IMR-90 (cell line): ENCODE results near the gene RGL1. TPM values are rescaled to one million over a fixed set of nuclear protein-coding genes. Genes with fewer than 3 reads are reported as not detected.

Experiments used
- ATAC-seq: fragments of 200-7000 bp; cut with Tn5 transposase; 2 replicates; pipeline ENCODE4 v1.9.1; 2020; ENCODE audit warnings: low read depth, mild to moderate bottlenecking, moderate library complexity
- BruUV-seq: library from RNA; stranded (reverse); fragments of 400-500 nt; replicated peaks from 2 replicates; lab custom pipeline; 2021; lab: Mats Ljungman, UMichigan
- CTCF ChIA-PET: fragments of 300-600 bp; formaldehyde crosslinking; extraction: SDS; loops from one replicate; lab custom pipeline; 2021; ENCODE audit warnings: antibody characterized with exemption; lab: Yijun Ruan, JAX
- POLR2A ChIA-PET: fragments of 300-600 bp; sonication (Branson Sonifier 250); formaldehyde crosslinking; loops from one replicate; lab custom pipeline; 2022; ENCODE audit warnings: antibody characterized with exemption; ENCODE audit not compliant: unreplicated experiment; lab: Charles Lee
- DNase-seq: peaks from one replicate; pipeline ENCODE4 v3.0.0; 2013
- H2AFZ ChIP-seq: replicated peaks from 2 replicates; pipeline ENCODE3; 2013; ENCODE audit warnings: low read length, mild to moderate bottlenecking; ENCODE audit not compliant: poor library complexity
- H2AK5ac ChIP-seq: 2 replicates; pipeline ENCODE4 v1.6.1; 2013; ENCODE audit warnings: low read depth, low read length, inconsistent platforms
- H2AK9ac ChIP-seq: replicated peaks from 2 replicates; pipeline ENCODE3; 2013; ENCODE audit warnings: mild to moderate bottlenecking, low read depth, low read length, moderate library complexity; ENCODE audit not compliant: poor library complexity
- H2BK120ac ChIP-seq: 2 replicates; pipeline ENCODE4 v1.6.1; 2013; ENCODE audit warnings: low read depth, low read length, inconsistent platforms
- H2BK15ac ChIP-seq: 3 replicates; pipeline ENCODE4 v1.6.1; 2013; ENCODE audit warnings: low read depth, low read length, inconsistent platforms
- H2BK20ac ChIP-seq: 2 replicates; pipeline ENCODE4 v1.6.1; 2013; ENCODE audit warnings: low read depth, mild to moderate bottlenecking, inconsistent platforms, low read length, moderate library complexity
- H2BK5ac ChIP-seq: 2 replicates; pipeline ENCODE4 v1.6.1; 2013; ENCODE audit warnings: mild to moderate bottlenecking, low read depth, low read length, inconsistent platforms; ENCODE audit not compliant: poor library complexity, severe bottlenecking
- H3K14ac ChIP-seq: replicated peaks from 2 replicates; pipeline ENCODE4 v1.6.1; 2013; ENCODE audit warnings: low read depth, low read length, inconsistent platforms
- H3K18ac ChIP-seq: 2 replicates; pipeline ENCODE4 v1.6.1; 2013; ENCODE audit warnings: low read depth, low read length, control low read depth
- H3K23ac ChIP-seq: 2 replicates; pipeline ENCODE4 v1.6.1; 2013; ENCODE audit warnings: low read depth, low read length, inconsistent platforms
- H3K27ac ChIP-seq: 2 replicates; pipeline ENCODE4 v1.5.1; 2013; ENCODE audit warnings: mild to moderate bottlenecking, control low read depth, low read length; ENCODE audit not compliant: insufficient read depth
- H3K27me3 ChIP-seq: 2 replicates; pipeline ENCODE4 v1.6.1; 2013; ENCODE audit warnings: low read length; ENCODE audit not compliant: control insufficient read depth, insufficient read depth
- H3K36me3 ChIP-seq: 2 replicates; pipeline ENCODE4 v1.6.1; 2013; ENCODE audit warnings: low read length, mixed read lengths; ENCODE audit not compliant: control insufficient read depth, insufficient read depth
- H3K4ac ChIP-seq: 2 replicates; pipeline ENCODE4 v1.6.1; 2013; ENCODE audit warnings: low read depth, low read length, inconsistent platforms
- H3K4me1 ChIP-seq: 2 replicates; pipeline ENCODE4 v1.6.1; 2013; ENCODE audit warnings: low read length, mixed read lengths; ENCODE audit not compliant: control insufficient read depth, insufficient read depth
- H3K4me2 ChIP-seq: 2 replicates; pipeline ENCODE4 v1.6.1; 2013; ENCODE audit warnings: low read depth, mild to moderate bottlenecking, control low read depth, low read length, moderate library complexity
- H3K4me3 ChIP-seq: 2 replicates; pipeline ENCODE4 v1.5.1; 2013; ENCODE audit warnings: low read depth, mild to moderate bottlenecking, control low read depth, low read length, moderate library complexity; ENCODE audit not compliant: insufficient read depth
- H3K56ac ChIP-seq: 2 replicates; pipeline ENCODE4 v1.6.1; 2013; ENCODE audit warnings: low read length, inconsistent platforms; ENCODE audit not compliant: insufficient read depth; ENCODE audit errors: extremely low read depth
- H3K79me1 ChIP-seq, 2 experiments: 2 replicates each; pipeline ENCODE4 v1.6.1; 2013; ENCODE audit warnings: low read length in 2 of 2, inconsistent platforms in 1 of 2, low read depth in 1 of 2
- H3K9ac ChIP-seq: 2 replicates; pipeline ENCODE4 v1.6.1; 2013; ENCODE audit warnings: low read depth, low read length, control low read depth
- H3K9me1 ChIP-seq: 2 replicates; pipeline ENCODE4 v1.6.1; 2013; ENCODE audit warnings: low read length, inconsistent platforms; ENCODE audit not compliant: insufficient read depth
- H3K9me3 ChIP-seq: 2 replicates; pipeline ENCODE4 v1.6.1; 2013; ENCODE audit warnings: low read length; ENCODE audit not compliant: control insufficient read depth, insufficient read depth
- H4K20me1 ChIP-seq: 2 replicates; pipeline ENCODE4 v1.6.1; 2013; ENCODE audit warnings: low read length, inconsistent platforms; ENCODE audit not compliant: insufficient read depth
- H4K5ac ChIP-seq: 2 replicates; pipeline ENCODE4 v1.6.1; 2013; ENCODE audit warnings: mild to moderate bottlenecking, low read depth, low read length, control low read depth
- H4K8ac ChIP-seq, 2 experiments: 2 replicates each; pipeline ENCODE4 v1.6.1; 2013; ENCODE audit warnings: low read depth in 2 of 2, low read length in 2 of 2, control low read depth in 1 of 2, inconsistent platforms in 1 of 2
- H4K91ac ChIP-seq: 2 replicates; pipeline ENCODE4 v1.6.1; 2013; ENCODE audit warnings: low read depth, low read length, inconsistent platforms; ENCODE audit not compliant: insufficient read depth
- BHLHE40 ChIP-seq: fragments of 150-350 bp; IDR thresholded peaks from 2 replicates; pipeline ENCODE4 v1.6.1; 2016; ENCODE audit warnings: mild to moderate bottlenecking, low read depth, low read length
- CEBPB ChIP-seq: IDR thresholded peaks from 2 replicates; pipeline ENCODE4 v1.6.1; 2012; ENCODE audit warnings: low read depth, low read length, improper control_type of control experiment
- CHD1 ChIP-seq: IDR thresholded peaks from 2 replicates; pipeline ENCODE4 v1.6.1; 2012; ENCODE audit warnings: low read depth, low read length, improper control_type of control experiment
- ELK1 ChIP-seq: fragments of 150-350 bp; IDR thresholded peaks from 2 replicates; pipeline ENCODE4 v1.6.1; 2016; ENCODE audit warnings: low read depth, mild to moderate bottlenecking, low read length, moderate library complexity, borderline replicate concordance
- FOS ChIP-seq: fragments of 150-350 bp; IDR thresholded peaks from 2 replicates; pipeline ENCODE4 v1.6.1; 2016; ENCODE audit warnings: low read depth, low read length
- MAFK ChIP-seq: IDR thresholded peaks from 2 replicates; pipeline ENCODE4 v1.6.1; 2012; ENCODE audit warnings: low read depth, low read length, improper control_type of control experiment
- MAZ ChIP-seq: IDR thresholded peaks from 2 replicates; pipeline ENCODE4 v1.6.1; 2012; ENCODE audit warnings: low read depth, mild to moderate bottlenecking, low read length, improper control_type of control experiment, moderate library complexity, borderline replicate concordance
- MXI1 ChIP-seq: IDR thresholded peaks from 2 replicates; pipeline ENCODE4 v1.6.1; 2012; ENCODE audit warnings: low read depth, mild to moderate bottlenecking, low read length, moderate library complexity, borderline replicate concordance
- NFE2L2 ChIP-seq: fragments of 150-350 bp; IDR thresholded peaks from 2 replicates; pipeline ENCODE4 v1.6.1; 2016; ENCODE audit warnings: low read depth, mild to moderate bottlenecking, low read length
- POLR2A ChIP-seq: IDR thresholded peaks from 2 replicates; pipeline ENCODE4 v1.6.1; 2012; ENCODE audit warnings: mild to moderate bottlenecking, low read depth, low read length
- RAD21 ChIP-seq: IDR thresholded peaks from 2 replicates; pipeline ENCODE4 v1.6.1; 2012; ENCODE audit warnings: low read length, improper control_type of control experiment
- RCOR1 ChIP-seq: IDR thresholded peaks from 2 replicates; pipeline ENCODE4 v1.6.1; 2012; ENCODE audit warnings: mild to moderate bottlenecking, low read length, improper control_type of control experiment; ENCODE audit not compliant: insufficient replicate concordance
- RFX5 ChIP-seq: IDR thresholded peaks from 2 replicates; pipeline ENCODE4 v1.8.0; 2012; ENCODE audit warnings: low read depth, mild to moderate bottlenecking, low read length, moderate library complexity
- SMC3 ChIP-seq: fragments of 150-350 bp; IDR thresholded peaks from 2 replicates; pipeline ENCODE4 v1.6.1; 2016; ENCODE audit warnings: low read depth, mild to moderate bottlenecking, antibody characterized with exemption, low read length, moderate library complexity
- dilution Hi-C: fragments of 300-500 bp; cut with HindIII; formaldehyde crosslinking; loops from one replicate; pipeline ENCODE4 v1.14.3; 2018; ENCODE audit warnings: low sequenced_read_pairs; ENCODE audit not compliant: unreplicated experiment
- in situ Hi-C: fragments of 300-500 bp; cut with MboI; formaldehyde crosslinking; loops from 3 replicates; pipeline ENCODE4 v1.14.3; 2019; ENCODE audit warnings: low sequenced_read_pairs, inconsistent platforms, mixed read lengths
- intact Hi-C: fragments of 100-400 bp; cut with micrococcal nuclease; formaldehyde crosslinking; loops from 2 replicates; pipeline ENCODE4 v1.10.0; 2022
- polyA plus RNA-seq, 3 experiments: library from polyadenylated mRNA; depleted of rRNA; stranded (reverse); fragments of >200 nt; gene quantifications; 2 replicates each; pipeline ENCODE4 v1.2.3, GENCODE V29; 2012; ENCODE audit warnings: low replicate concordance in 1 of 3
- total RNA-seq: library from RNA; depleted of rRNA; stranded (reverse); fragments of >200 nt; gene quantifications from 2 replicates; pipeline ENCODE4 v1.2.3, GENCODE V29; 2012
- TF ChIP-seq, protein P1 (sequence below): conservative IDR thresholded peaks from 2 replicates; pipeline ENCODE4 v1.5.1; 2012; ENCODE audit warnings: mild to moderate bottlenecking, low read depth, low read length, improper control_type of control experiment
- TF ChIP-seq, protein P2 (sequence below): fragments of 150-350 bp; IDR thresholded peaks from 2 replicates; pipeline ENCODE4 v1.6.1; 2017; ENCODE audit warnings: mild to moderate bottlenecking, antibody characterized with exemption, low read length, low read depth

Gene RGL1
- total and polyA plus RNA-seq, 2 of the 4 experiments (the other 2 are of a cell fraction) = 4.7 to 7.5 TPM

DNA sequence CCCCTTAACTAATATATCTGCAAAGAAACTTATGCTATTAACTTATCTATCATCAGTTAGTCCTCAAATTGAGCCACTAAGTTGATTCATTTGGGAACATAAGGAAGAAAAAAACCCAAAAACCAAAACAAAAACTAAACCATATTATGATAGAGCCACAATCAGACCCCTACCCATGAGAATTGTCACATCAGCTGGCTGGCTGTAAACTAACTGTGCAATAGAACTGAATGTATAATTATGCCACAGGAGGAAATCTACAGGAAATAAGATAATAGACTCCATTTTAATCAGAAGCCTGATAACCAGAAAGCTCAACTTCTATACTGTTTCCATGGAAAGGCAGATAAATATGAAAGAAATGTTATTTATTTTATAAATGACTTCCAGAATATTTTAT, 110.0 kb downstream of the RGL1 start:
- Histone ChIP-seq H2AK5ac (no peak overlapping the region), H3K79me1 (no peaks in the 10 kb centered on the region; a peak in 2 of 4 replicates), H3K27ac (no peak overlapping the region), H3K9me1 (peaks cover 7% of the 10 kb centered on the region), H2BK120ac (peak overlapping the region; percentile 24; the same call in 1 of the 2 replicates), H4K8ac (no peak overlapping the region), H4K5ac (no peak overlapping the region), H2BK20ac (no peak overlapping the region), H2AK9ac (no peak overlapping the region), H3K56ac (no peak overlapping the region), H4K91ac (no peak overlapping the region), H2AFZ (no peak overlapping the region), H3K4me1 (peaks cover 6% of the 10 kb centered on the region), H3K18ac (no peak overlapping the region), H3K4ac (no peak overlapping the region), H4K20me1 (no peaks in the 10 kb centered on the region), H3K36me3 (peaks cover 15% of the 10 kb centered on the region; the same call in 1 of the 2 replicates), H2BK15ac (no peak overlapping the region), H3K9ac (no peak overlapping the region), H3K14ac (no peak overlapping the region), H2BK5ac (no peak overlapping the region), H3K4me2 (no peak overlapping the region), H3K27me3 (no peaks in the 10 kb centered on the region), H3K23ac (no peak overlapping the region), H3K4me3 (no peak overlapping the region), H3K9me3 (no peaks in the 10 kb centered on the region)
- no TSS peak for BruUV-seq
- dilution Hi-C loops (loop anchor here (25.0 kb wide), 1 partner anchor 253 kb away; the partner anchor contains the start of gene APOBEC4), in situ Hi-C loops (loop anchor here (5.0 kb wide), 1 partner anchor 263 kb away; the partner anchor contains the start of gene APOBEC4), intact Hi-C loops (no loop called here)
- ChIA-PET POLR2A (interaction anchor here (0.7 kb wide), 1 partner anchor 124 kb away, joined by 3 read pairs; no protein-coding TSS in a partner anchor), CTCF (interaction anchor here (0.6 to 5.3 kb wide), 7 partner anchors 17 to 266 kb away, joined by 3 to 55 read pairs (median 6); partner anchors contain the start of genes APOBEC4 and RGL1)
- DNase-seq = no peak
- ATAC-seq = no peak
- TF ChIP-seq BHLHE40 (no peak), NFE2L2 (no peak), ELK1 (no peak), CHD1 (no peak), CEBPB (no peak), FOS (no peak), RAD21 (no peak), MAZ (no peak), MAFK (no peak), RFX5 (no peak), SMC3 (no peak), MXI1 (no peak), POLR2A (no peak), RCOR1 (no peak)
- TF ChIP-seq, protein P1, sequence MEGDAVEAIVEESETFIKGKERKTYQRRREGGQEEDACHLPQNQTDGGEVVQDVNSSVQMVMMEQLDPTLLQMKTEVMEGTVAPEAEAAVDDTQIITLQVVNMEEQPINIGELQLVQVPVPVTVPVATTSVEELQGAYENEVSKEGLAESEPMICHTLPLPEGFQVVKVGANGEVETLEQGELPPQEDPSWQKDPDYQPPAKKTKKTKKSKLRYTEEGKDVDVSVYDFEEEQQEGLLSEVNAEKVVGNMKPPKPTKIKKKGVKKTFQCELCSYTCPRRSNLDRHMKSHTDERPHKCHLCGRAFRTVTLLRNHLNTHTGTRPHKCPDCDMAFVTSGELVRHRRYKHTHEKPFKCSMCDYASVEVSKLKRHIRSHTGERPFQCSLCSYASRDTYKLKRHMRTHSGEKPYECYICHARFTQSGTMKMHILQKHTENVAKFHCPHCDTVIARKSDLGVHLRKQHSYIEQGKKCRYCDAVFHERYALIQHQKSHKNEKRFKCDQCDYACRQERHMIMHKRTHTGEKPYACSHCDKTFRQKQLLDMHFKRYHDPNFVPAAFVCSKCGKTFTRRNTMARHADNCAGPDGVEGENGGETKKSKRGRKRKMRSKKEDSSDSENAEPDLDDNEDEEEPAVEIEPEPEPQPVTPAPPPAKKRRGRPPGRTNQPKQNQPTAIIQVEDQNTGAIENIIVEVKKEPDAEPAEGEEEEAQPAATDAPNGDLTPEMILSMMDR = no peak
- TF ChIP-seq, protein P2, sequence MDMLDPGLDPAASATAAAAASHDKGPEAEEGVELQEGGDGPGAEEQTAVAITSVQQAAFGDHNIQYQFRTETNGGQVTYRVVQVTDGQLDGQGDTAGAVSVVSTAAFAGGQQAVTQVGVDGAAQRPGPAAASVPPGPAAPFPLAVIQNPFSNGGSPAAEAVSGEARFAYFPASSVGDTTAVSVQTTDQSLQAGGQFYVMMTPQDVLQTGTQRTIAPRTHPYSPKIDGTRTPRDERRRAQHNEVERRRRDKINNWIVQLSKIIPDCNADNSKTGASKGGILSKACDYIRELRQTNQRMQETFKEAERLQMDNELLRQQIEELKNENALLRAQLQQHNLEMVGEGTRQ = no peak
